ENCODE measurements around the gene SIK2. TPM values are rescaled to one million over a fixed set of nuclear protein-coding genes. Genes with fewer than 3 reads are reported as not detected.

Gene SIK2
- total RNA-seq, 1 experiment from 2014 or later = 13.0 TPM

GRCh38 chr11:111631024-111631665 is 28.9 kb downstream of the SIK2 start:
- DNase-seq (ENCODE audit: low read depth, low spot score) = no peak
- no peaks in the 10 kb centered on the region for H3K36me3 ChIP-seq (ENCODE audit: control insufficient read depth in 1 of 2, insufficient read depth in 2 of 2, low read length in 2 of 2)
- no peak overlapping the region for H3K9ac ChIP-seq (ENCODE audit: low read length)
- no peaks in the 10 kb centered on the region for H4K20me1 ChIP-seq (ENCODE audit: insufficient read depth)
- H2AFZ ChIP-seq (ENCODE audit: low read depth, low read length, poor library complexity, severe bottlenecking) = no peak overlapping the region
- no TSS peak for BruUV-seq (replicated peaks)
- H3K4me2 ChIP-seq (ENCODE audit: low read length) = peak overlapping the region; percentile 26
- H3K9me3 ChIP-seq (ENCODE audit: control insufficient read depth in 1 of 2, insufficient read depth in 1 of 2, low read depth in 1 of 2, low read length in 2 of 2) = no peaks in the 10 kb centered on the region
- no peaks in the 10 kb centered on the region for H3K79me2 ChIP-seq (ENCODE audit: insufficient read depth, low read length)
- no peaks in the 10 kb centered on the region for H3K9me2 ChIP-seq (ENCODE audit: insufficient read depth)
- ATAC-seq = 0 out of 2 replicates have a peak, but pooled peaks have one; percentile 26
- no peak overlapping the region for H3K4me3 ChIP-seq (replicated peaks in 1 of 2; ENCODE audit: low read depth in 1 of 2, low read length in 2 of 2)
- H3K4me1 ChIP-seq (ENCODE audit: control insufficient read depth in 1 of 2, insufficient read depth in 2 of 2, low read length in 2 of 2) = peaks cover 5 to 44% of the 10 kb centered on the region in 2 experiments; a peak in 3 of 4 replicates
- ChIA-PET POLR2A (no interaction called here), RAD21 (ENCODE audit: low non-redundant PET in 1 of 2, low total read pairs in 2 of 2, uncharacterized antibody in 2 of 2, unreplicated experiment in 2 of 2) (no interaction called here), CTCF (no interaction called here)
- H3K27ac ChIP-seq (ENCODE audit: low read depth, low read length) = no peak overlapping the region
- TF ChIP-seq CBX3 (IDR thresholded peaks at IDR 0.05; ENCODE audit: low read depth) (no peak), POLR2A (IDR thresholded peaks at IDR 0.05; ENCODE audit: borderline replicate concordance, extremely low read depth, insufficient read depth, insufficient read length) (no peak), RAD21 (IDR thresholded peaks at IDR 0.05; ENCODE audit: low read depth) (no peak), EZH2phosphoT487 (IDR thresholded peaks at IDR 0.05; ENCODE audit: borderline replicate concordance) (no peak), EGR1 (IDR thresholded peaks at IDR 0.05; ENCODE audit: low read depth) (no peak), SRF (IDR thresholded peaks at IDR 0.05; ENCODE audit: low read depth) (no peak), ATF3 (IDR thresholded peaks at IDR 0.05) (no peak), CTCF (IDR thresholded peaks at IDR 0.05 in 2 of 3, conservative IDR thresholded peaks at IDR 0.05 in 1 of 3; ENCODE audit: borderline replicate concordance in 1 of 3, insufficient read depth in 1 of 3, low read depth in 2 of 3, low read length in 2 of 3) (no peak), JUND (IDR thresholded peaks at IDR 0.05) (no peak), SIN3A (IDR thresholded peaks at IDR 0.05; ENCODE audit: low read depth) (no peak), ELF1 (IDR thresholded peaks at IDR 0.05; ENCODE audit: borderline replicate concordance, low read depth) (no peak), EZH2 (IDR thresholded peaks at IDR 0.05) (no peak), SP1 (IDR thresholded peaks at IDR 0.05; ENCODE audit: low read depth) (no peak), CEBPB (IDR thresholded peaks at IDR 0.05; ENCODE audit: low read depth) (no peak), FOSL1 (IDR thresholded peaks at IDR 0.05; ENCODE audit: low read depth) (no peak), ZBTB33 (IDR thresholded peaks at IDR 0.05; ENCODE audit: extremely low read depth, insufficient replicate concordance, low read length) (no peak), REST (IDR thresholded peaks at IDR 0.05; ENCODE audit: low read depth) (no peak), ZFX (IDR thresholded peaks at IDR 0.05) (no peak), POLR2AphosphoS5 (IDR thresholded peaks at IDR 0.05; ENCODE audit: low read depth, low read length) (no peak), TCF7L2 (IDR thresholded peaks at IDR 0.05; ENCODE audit: borderline replicate concordance, extremely low read depth, insufficient read depth, insufficient read length) (no peak)
- intact Hi-C loops (cut with micrococcal nuclease) = no loop called here
- no peaks in the 10 kb centered on the region for H3K27me3 ChIP-seq (ENCODE audit: insufficient read depth, low read length)

Data from HCT116 (cell line).